A673 (cell line): ENCODE data around the gene MBNL2. TPM values are rescaled to one million over a fixed set of nuclear protein-coding genes. Genes with fewer than 3 reads are reported as not detected.

Experiments used
- BruUV-seq: library from RNA; stranded (reverse); fragments of 400-500 nt; replicated peaks from 2 replicates; lab custom pipeline; 2021; lab: Mats Ljungman, UMichigan
- CTCF ChIA-PET: fragments of 300-600 bp; sonication (Branson Sonifier 250); formaldehyde crosslinking; loops from one replicate; lab custom pipeline; 2022; ENCODE audit warnings: antibody characterized with exemption; lab: Charles Lee
- POLR2A ChIA-PET: fragments of 300-600 bp; sonication (Branson Sonifier 250); formaldehyde crosslinking; loops from one replicate; lab custom pipeline; 2022; ENCODE audit warnings: antibody characterized with exemption; ENCODE audit not compliant: low non-redundant PET; lab: Charles Lee
- DNase-seq: peaks from one replicate; pipeline ENCODE4 v3.0.0-alpha.2; 2015; ENCODE audit warnings: low spot score
- H3K27ac ChIP-seq: fragments of 200-600 bp; sonication (generic); 2 replicates; pipeline ENCODE4 v1.5.1; 2016; ENCODE audit warnings: mixed run types, low read depth, mild to moderate bottlenecking, mixed read lengths, antibody characterized with exemption, low read length; ENCODE audit not compliant: poor library complexity, severe bottlenecking
- H3K27me3 ChIP-seq: fragments of 200-600 bp; sonication (generic); replicated peaks from 2 replicates; pipeline ENCODE4 v1.6.1; 2017; ENCODE audit warnings: mixed run types, low read depth, mild to moderate bottlenecking, mixed read lengths, antibody characterized with exemption, low read length; ENCODE audit not compliant: insufficient read depth, poor library complexity
- H3K36me3 ChIP-seq: fragments of 200-600 bp; sonication (generic); 2 replicates; pipeline ENCODE4 v1.6.1; 2016; ENCODE audit warnings: mixed run types, mild to moderate bottlenecking, mixed read lengths, antibody characterized with exemption, low read length; ENCODE audit not compliant: insufficient read depth, poor library complexity, severe bottlenecking
- H3K4me1 ChIP-seq: fragments of 200-600 bp; sonication (generic); 2 replicates; pipeline ENCODE4 v1.6.1; 2017; ENCODE audit warnings: mixed run types, mild to moderate bottlenecking, mixed read lengths, antibody characterized with exemption, low read length; ENCODE audit not compliant: insufficient read depth, poor library complexity, severe bottlenecking
- H3K4me3 ChIP-seq: fragments of 200-600 bp; sonication (generic); 2 replicates; pipeline ENCODE4 v1.5.1; 2016; ENCODE audit warnings: low read depth, mixed run types, mild to moderate bottlenecking, mixed read lengths, low read length; ENCODE audit not compliant: poor library complexity, severe bottlenecking
- H3K9me3 ChIP-seq: fragments of 200-600 bp; sonication (generic); 2 replicates; pipeline ENCODE4 v1.6.1; 2016; ENCODE audit warnings: mixed run types, low read depth, mild to moderate bottlenecking, mixed read lengths, antibody characterized with exemption, low read length; ENCODE audit not compliant: poor library complexity, severe bottlenecking
- CTCF ChIP-seq: fragments of 300-800, 200-600 bp; sonication (generic); conservative IDR thresholded peaks from 2 replicates; pipeline ENCODE4 v1.5.1; 2017; ENCODE audit warnings: low read depth, mild to moderate bottlenecking, antibody characterized with exemption, low read length, moderate library complexity, mixed read lengths
- EZH2 ChIP-seq: fragments of 200-600 bp; sonication (generic); IDR thresholded peaks from 2 replicates; pipeline ENCODE4 v1.6.1; 2017; ENCODE audit warnings: borderline replicate concordance, low read depth, mild to moderate bottlenecking, mixed read lengths, antibody characterized with exemption, low read length; ENCODE audit not compliant: poor library complexity, severe bottlenecking
- intact Hi-C: fragments of 100-400 bp; cut with micrococcal nuclease; formaldehyde crosslinking; loops from one replicate; pipeline ENCODE4 v1.10.0; 2022; ENCODE audit not compliant: unreplicated experiment
- total RNA-seq: library from RNA; stranded (reverse); gene quantifications from 2 replicates; pipeline ENCODE4 v1.2.3, GENCODE V29; 2021

The MBNL2 gene
- total RNA-seq, 1 experiment from 2014 or later: 12.0 TPM

- DNase-seq: no peak
- no TSS peak for BruUV-seq
- POLR2A ChIA-PET: no interaction called here
- Histone ChIP-seq H3K27me3 (no peaks in the 10 kb centered on the region), H3K27ac (no peak overlapping the region), H3K9me3 (no peaks in the 10 kb centered on the region), H3K36me3 (no peaks in the 10 kb centered on the region), H3K4me3 (no peak overlapping the region), H3K4me1 (peaks cover 6% of the 10 kb centered on the region)
- no peak for TF ChIP-seq CTCF
- TF ChIP-seq EZH2: no peak
- CTCF ChIA-PET: no interaction called here
- intact Hi-C loops: no loop called here
Measured at GRCh38 chr13:97267418-97268059, 45.4 kb downstream of the MBNL2 start.

GRCh38 chr13:97268772-97269171 is 46.6 kb downstream of the MBNL2 start:
- no peaks in the 10 kb centered on the region for H3K9me3 ChIP-seq
- H3K4me1 ChIP-seq: peaks cover 12% of the 10 kb centered on the region
- no peaks in the 10 kb centered on the region for H3K36me3 ChIP-seq
- no peaks in the 10 kb centered on the region for H3K27me3 ChIP-seq
- intact Hi-C loops: no loop called here
- H3K27ac ChIP-seq: no peak overlapping the region
- CTCF ChIA-PET: no interaction called here
- no TSS peak for BruUV-seq
- DNase-seq: no peak
- POLR2A ChIA-PET: no interaction called here
- no peak for TF ChIP-seq EZH2
- TF ChIP-seq CTCF: no peak
- H3K4me3 ChIP-seq: no peak overlapping the region

- Histone ChIP-seq H3K27me3 (no peaks in the 10 kb centered on the region), H3K4me1 (peaks cover 16% of the 10 kb centered on the region)
Measured at GRCh38 chr13:97269603-97270002, 47.5 kb downstream of the MBNL2 start.

More at GRCh38 chr13:97269603-97270002, 47.5 kb downstream of the MBNL2 start:
- Histone ChIP-seq H3K27ac (no peak overlapping the region), H3K36me3 (no peaks in the 10 kb centered on the region), H3K9me3 (no peaks in the 10 kb centered on the region), H3K4me3 (no peak overlapping the region)
- ChIA-PET POLR2A (no interaction called here), CTCF (no interaction called here)
- intact Hi-C loops: no loop called here
- no TSS peak for BruUV-seq
- TF ChIP-seq CTCF: no peak
- no peak for DNase-seq
